Activated naive CD8-positive, alpha-beta T cell treated with anti-CD3 and anti-CD28 coated beads, Interleukin-2, amount 50 U/mL, for 24 hours (primary cell): ENCODE results near the gene SELENOT.

Experiments
- ATAC-seq: fragments of 150-1000 bp; cut with Tn5 transposase; one replicate; pipeline ENCODE4 v1.10.0; 2021
- DNase-seq: peaks from one replicate; pipeline ENCODE4 v3.0.0; 2021
- H3K27ac Mint-ChIP-seq: one replicate; pipeline ENCODE4 v1.8.0; 2021; ENCODE audit warnings: mild to moderate bottlenecking, mixed read lengths
- H3K27me3 Mint-ChIP-seq: one replicate; pipeline ENCODE4 v1.8.0; 2021; ENCODE audit warnings: mixed read lengths
- H3K36me3 Mint-ChIP-seq: one replicate; pipeline ENCODE4 v1.8.0; 2021; ENCODE audit warnings: low read depth, mixed read lengths
- H3K4me1 Mint-ChIP-seq: one replicate; pipeline ENCODE4 v1.8.0; 2021; ENCODE audit warnings: mixed read lengths
- H3K4me3 Mint-ChIP-seq: one replicate; pipeline ENCODE4 v1.8.0; 2021; ENCODE audit warnings: mild to moderate bottlenecking, moderate library complexity, mixed read lengths
- H3K9me3 Mint-ChIP-seq: one replicate; pipeline ENCODE4 v1.8.0; 2021; ENCODE audit warnings: mixed read lengths

The SELENOT gene, protein sequence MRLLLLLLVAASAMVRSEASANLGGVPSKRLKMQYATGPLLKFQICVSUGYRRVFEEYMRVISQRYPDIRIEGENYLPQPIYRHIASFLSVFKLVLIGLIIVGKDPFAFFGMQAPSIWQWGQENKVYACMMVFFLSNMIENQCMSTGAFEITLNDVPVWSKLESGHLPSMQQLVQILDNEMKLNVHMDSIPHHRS

DNA sequence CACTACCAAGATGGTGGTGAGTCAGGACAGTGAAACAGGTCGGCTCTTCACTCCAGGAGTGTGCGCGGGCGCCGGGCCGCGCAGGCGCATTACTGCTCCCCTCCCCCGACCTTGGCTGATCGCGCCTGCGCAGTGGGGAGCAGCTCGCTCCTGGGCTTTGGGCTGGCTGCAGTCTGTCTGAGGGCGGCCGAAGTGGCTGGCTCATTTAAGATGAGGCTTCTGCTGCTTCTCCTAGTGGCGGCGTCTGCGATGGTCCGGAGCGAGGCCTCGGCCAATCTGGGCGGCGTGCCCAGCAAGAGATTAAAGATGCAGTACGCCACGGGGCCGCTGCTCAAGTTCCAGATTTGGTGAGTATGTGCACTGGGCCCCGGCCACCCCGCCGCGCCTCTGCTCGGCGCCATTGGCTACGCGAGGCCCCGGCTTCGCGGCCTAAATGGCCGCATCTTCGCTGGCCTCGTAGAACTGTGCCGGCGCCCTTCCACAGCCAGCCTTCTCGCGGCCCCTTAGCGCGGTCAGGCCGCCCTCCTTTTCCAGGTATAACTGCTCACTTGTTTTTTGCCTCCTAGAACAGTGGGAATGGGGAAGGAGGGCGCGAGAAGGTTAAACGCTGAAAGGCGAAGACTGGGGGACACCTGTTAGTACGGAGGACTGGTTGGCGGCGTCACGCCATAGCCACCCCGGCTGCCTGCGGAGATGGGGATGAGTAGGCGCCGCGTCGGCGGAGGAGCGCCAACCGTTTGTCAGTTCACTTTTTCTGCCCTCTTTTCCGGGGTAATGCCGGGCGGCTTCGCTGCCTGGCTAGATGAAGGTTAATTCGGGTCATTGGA is at the start of gene SELENOT:
Gene SELENOT (plus strand): TSS at position 169 of the 827 bp plus-strand sequence. CDS start 42 bp downstream, at position 211.
- Mint-ChIP-seq H3K9me3 (no peaks in the 10 kb centered on the region), H3K4me1 (peaks cover 80% of the 10 kb centered on the region), H3K27me3 (peaks cover 2% of the 10 kb centered on the region), H3K4me3 (peak within 1 kb of the TSS; percentile 95), H3K27ac (peak within 1 kb of the TSS; percentile 96), H3K36me3 (peaks cover 39% of the 10 kb centered on the region)
- peak; percentile 95 for DNase-seq
- ATAC-seq = peak; percentile 91

DNA sequence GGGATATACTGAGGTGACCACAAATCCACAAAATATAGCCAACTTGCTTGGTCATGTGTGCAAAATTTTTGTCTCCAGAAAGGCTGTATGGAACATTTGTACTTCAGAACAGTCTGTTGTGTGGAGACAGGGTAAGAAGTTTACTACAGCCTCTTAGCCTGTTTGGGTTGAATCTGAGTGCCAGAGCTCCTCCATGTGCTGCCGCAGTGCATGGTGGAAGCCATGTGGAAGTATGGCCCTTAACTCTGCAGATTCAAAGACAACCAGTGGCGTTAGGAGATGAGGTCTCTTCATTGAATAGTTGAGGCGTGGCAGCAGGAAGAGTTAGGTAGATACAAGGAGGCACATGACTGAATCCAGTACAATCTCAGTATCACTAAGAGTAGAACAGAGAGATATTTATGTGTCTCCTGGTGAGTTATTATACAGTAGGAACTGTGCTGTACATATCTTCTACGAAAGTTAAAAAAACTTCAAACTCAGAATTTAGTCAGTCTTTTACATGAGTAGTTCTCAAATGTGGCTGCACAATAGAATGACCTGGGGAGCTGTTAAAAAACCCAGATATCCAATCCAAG is 47.2 kb upstream of the SELENOT start:
- ATAC-seq = no peak

DNA sequence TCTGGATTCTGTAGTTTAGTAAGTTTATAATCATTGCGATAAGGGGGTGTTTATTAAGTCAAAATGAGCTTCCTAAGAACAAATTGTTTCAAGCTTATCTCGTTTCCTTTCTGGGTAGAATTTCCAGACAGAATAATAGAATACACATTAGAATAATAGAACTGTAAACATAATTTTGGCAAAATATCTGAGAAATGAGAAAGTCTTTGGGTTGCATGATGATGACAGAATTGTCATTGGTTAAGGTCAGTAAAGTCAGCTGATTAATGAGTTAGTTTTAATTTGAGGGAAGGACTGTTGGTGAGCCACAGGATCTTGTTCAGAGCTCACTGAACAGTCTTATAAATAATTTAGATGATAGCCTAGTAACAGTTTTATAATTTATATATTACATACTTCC is 46.3 kb upstream of the SELENOT start:
- Mint-ChIP-seq H3K27me3 (no peaks in the 10 kb centered on the region), H3K4me3 (no peak overlapping the region), H3K27ac (no peak overlapping the region), H3K36me3 (peaks cover 58% of the 10 kb centered on the region), H3K9me3 (no peaks in the 10 kb centered on the region), H3K4me1 (peaks cover 37% of the 10 kb centered on the region)
- no peak for DNase-seq
- no peak for ATAC-seq

More for the DNA sequence above, 47.2 kb upstream of the SELENOT start:
- Mint-ChIP-seq H3K9me3 (no peaks in the 10 kb centered on the region), H3K27ac (peak overlapping the region; percentile 64), H3K36me3 (peaks cover 61% of the 10 kb centered on the region), H3K4me3 (no peak overlapping the region), H3K4me1 (peaks cover 42% of the 10 kb centered on the region), H3K27me3 (no peaks in the 10 kb centered on the region)
- DNase-seq = no peak

GRCh38 chr3:150557725-150558124 is 45.4 kb upstream of the SELENOT start:
- no peak for ATAC-seq
- H3K36me3 Mint-ChIP-seq = peaks cover 56% of the 10 kb centered on the region
- DNase-seq = no peak
- no peaks in the 10 kb centered on the region for H3K9me3 Mint-ChIP-seq
- H3K27me3 Mint-ChIP-seq = no peaks in the 10 kb centered on the region
- peaks cover 35% of the 10 kb centered on the region for H3K4me1 Mint-ChIP-seq
- no peak overlapping the region for H3K27ac Mint-ChIP-seq
- H3K4me3 Mint-ChIP-seq = no peak overlapping the region

DNA sequence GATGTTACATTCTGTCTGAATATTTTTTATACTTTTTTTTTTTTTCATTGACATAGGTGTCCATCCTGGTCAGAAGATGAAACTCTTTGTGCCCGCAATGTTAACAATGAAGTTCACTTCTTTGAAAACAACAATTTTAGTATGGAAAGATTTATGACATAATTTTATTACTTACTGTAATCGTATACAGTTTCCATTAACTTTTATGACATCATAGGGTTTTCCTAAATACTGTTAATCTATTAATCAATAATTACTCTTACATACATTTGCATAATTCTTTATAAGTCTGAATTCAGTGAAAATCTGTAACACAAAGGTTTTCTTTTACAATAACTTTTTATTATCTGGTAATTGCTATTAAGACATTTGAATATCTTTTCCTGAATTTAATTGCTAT is 38.9 kb upstream of the SELENOT start:
- no peak overlapping the region for H3K27ac Mint-ChIP-seq

GRCh38 chr3:150567328-150567727 is 35.8 kb upstream of the SELENOT start:
- Mint-ChIP-seq H3K9me3 (no peaks in the 10 kb centered on the region), H3K4me3 (no peak overlapping the region), H3K4me1 (no peaks in the 10 kb centered on the region), H3K27ac (no peak overlapping the region), H3K27me3 (no peaks in the 10 kb centered on the region), H3K36me3 (peaks cover 47% of the 10 kb centered on the region)
- ATAC-seq (no peak), DNase-seq (no peak)

More for the DNA sequence above, 38.9 kb upstream of the SELENOT start:
- H3K4me1 Mint-ChIP-seq = peaks cover 5% of the 10 kb centered on the region
- H3K27me3 Mint-ChIP-seq = no peaks in the 10 kb centered on the region
- ATAC-seq = no peak
- H3K4me3 Mint-ChIP-seq = no peak overlapping the region
- DNase-seq = no peak
- H3K9me3 Mint-ChIP-seq = no peaks in the 10 kb centered on the region
- peaks cover 44% of the 10 kb centered on the region for H3K36me3 Mint-ChIP-seq

DNA sequence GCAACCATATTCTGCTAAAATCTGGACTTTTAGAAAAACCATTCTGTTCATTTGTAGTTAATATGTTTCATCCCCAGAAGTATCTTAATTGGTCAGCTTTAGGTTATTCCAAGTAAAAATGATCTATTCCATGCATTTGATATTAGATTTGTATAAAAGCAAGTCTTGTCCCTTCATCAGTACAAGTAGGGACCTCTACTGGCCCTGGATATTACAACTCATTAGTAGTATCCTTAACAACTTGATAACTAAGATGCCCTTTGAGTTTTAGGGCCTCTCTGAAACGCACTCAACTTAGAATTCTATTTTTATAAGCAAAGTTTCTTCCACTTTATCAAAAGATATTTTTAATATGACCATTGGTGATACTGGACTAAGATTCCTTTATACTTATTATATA is 25.3 kb upstream of the SELENOT start:
- DNase-seq = no peak
- Mint-ChIP-seq H3K27ac (no peak overlapping the region), H3K4me3 (no peak overlapping the region)

DNA sequence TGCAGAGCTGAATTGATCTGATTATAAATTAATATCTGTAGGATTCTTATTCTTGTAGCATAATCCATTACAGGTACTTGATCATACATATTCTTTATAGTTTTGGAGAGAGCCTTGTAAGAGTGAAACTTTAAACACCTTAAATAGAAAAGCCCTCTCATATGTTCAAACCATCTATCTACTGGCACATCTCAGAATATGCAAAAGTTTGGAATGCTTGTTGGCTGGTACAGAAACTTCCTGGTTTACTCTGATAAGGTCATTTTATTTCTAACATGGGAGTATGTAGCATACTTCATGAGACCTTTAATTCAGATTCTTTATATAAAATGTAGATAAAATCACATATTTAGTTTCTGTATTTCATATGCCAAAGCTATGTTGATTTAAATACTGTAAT is 21.9 kb upstream of the SELENOT start:
- no peak overlapping the region for H3K4me3 Mint-ChIP-seq
- peaks cover 13% of the 10 kb centered on the region for H3K4me1 Mint-ChIP-seq
- H3K36me3 Mint-ChIP-seq = peaks cover 55% of the 10 kb centered on the region
- no peaks in the 10 kb centered on the region for H3K27me3 Mint-ChIP-seq
- ATAC-seq (no peak), DNase-seq (no peak)
- H3K27ac Mint-ChIP-seq = no peak overlapping the region
- H3K9me3 Mint-ChIP-seq = no peaks in the 10 kb centered on the region

More for the DNA sequence above, 25.3 kb upstream of the SELENOT start:
- peaks cover 16% of the 10 kb centered on the region for H3K4me1 Mint-ChIP-seq
- H3K9me3 Mint-ChIP-seq = no peaks in the 10 kb centered on the region
- H3K27me3 Mint-ChIP-seq = no peaks in the 10 kb centered on the region
- no peak for ATAC-seq
- peaks cover 59% of the 10 kb centered on the region for H3K36me3 Mint-ChIP-seq

DNA sequence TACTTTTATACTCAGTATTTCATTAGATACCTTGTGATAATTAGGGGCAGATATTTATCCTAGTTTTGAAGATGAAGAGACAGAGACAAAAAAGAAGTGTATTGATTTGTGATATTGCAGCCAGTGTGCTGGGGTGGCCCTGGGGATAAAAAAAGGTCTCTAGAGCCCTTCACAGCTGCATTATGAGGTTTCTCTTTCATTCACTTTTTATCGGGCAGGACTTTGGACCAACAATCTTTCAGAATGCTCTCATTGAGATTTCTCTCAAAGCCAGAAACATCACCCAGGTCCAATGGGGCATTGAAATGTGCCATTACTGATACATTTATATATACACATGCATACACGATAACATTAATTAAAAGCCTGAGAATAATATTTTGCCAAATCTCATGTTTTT is 20.5 kb upstream of the SELENOT start:
- Mint-ChIP-seq H3K36me3 (peaks cover 42% of the 10 kb centered on the region), H3K27ac (peak overlapping the region; percentile 71), H3K27me3 (no peaks in the 10 kb centered on the region), H3K4me1 (peaks cover 13% of the 10 kb centered on the region), H3K9me3 (no peaks in the 10 kb centered on the region), H3K4me3 (no peak overlapping the region)
- DNase-seq (no peak), ATAC-seq (no peak)

DNA sequence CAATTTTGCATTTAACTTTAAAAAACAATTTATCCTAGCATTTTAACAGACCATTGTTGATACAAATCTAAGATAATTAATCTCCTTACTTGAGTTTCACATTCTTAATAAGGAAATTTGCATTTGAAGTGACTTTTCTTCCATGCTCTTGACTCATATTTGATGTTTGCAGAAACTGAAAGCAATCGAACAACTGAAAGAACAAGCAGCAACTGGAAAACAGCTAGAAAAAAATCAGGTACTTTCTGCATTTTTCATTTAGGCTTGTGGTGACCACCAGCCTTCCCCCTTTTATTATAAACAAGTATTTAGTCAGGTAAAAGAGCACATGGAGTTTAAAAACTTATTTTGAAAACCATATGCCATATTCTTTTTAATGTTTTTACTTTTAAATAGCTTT is 20.1 kb upstream of the SELENOT start:
- H3K9me3 Mint-ChIP-seq = no peaks in the 10 kb centered on the region
- ATAC-seq (no peak), DNase-seq (no peak)
- no peaks in the 10 kb centered on the region for H3K27me3 Mint-ChIP-seq
- no peak overlapping the region for H3K4me3 Mint-ChIP-seq
- H3K36me3 Mint-ChIP-seq = peaks cover 38% of the 10 kb centered on the region
- peaks cover 13% of the 10 kb centered on the region for H3K4me1 Mint-ChIP-seq
- H3K27ac Mint-ChIP-seq = peak overlapping the region; percentile 71

- ATAC-seq (no peak), DNase-seq (no peak)
- Mint-ChIP-seq H3K36me3 (peaks cover 18% of the 10 kb centered on the region), H3K27ac (no peak overlapping the region), H3K4me3 (no peak overlapping the region), H3K4me1 (peaks cover 4% of the 10 kb centered on the region), H3K27me3 (no peaks in the 10 kb centered on the region), H3K9me3 (no peaks in the 10 kb centered on the region)
These were observed 14.9 kb upstream of the SELENOT start for GRCh38 chr3:150588027-150588830.

DNA sequence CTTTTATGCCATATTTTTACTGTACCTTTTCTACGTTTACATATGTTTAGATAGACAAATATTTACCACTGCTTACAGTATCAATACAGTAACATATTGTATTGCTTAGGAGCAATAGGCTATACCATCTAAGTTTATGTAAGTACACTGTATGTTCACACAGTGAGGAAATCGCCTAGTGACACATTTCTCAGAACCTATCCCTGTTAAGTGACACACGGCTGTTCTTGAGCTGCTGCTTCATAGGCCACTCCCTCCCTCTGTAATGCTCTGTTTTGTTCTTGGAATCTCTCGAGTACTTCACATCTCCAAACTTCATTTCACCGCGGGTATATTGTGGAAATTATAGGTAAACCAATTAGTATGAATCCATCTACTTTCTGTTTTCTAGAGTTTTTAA is 13.4 kb upstream of the SELENOT start:
- no peak overlapping the region for H3K4me3 Mint-ChIP-seq
- H3K27ac Mint-ChIP-seq = no peak overlapping the region
- peaks cover 9% of the 10 kb centered on the region for H3K36me3 Mint-ChIP-seq
- DNase-seq (no peak), ATAC-seq (no peak)
- peaks cover 5% of the 10 kb centered on the region for H3K4me1 Mint-ChIP-seq
- H3K27me3 Mint-ChIP-seq = no peaks in the 10 kb centered on the region
- H3K9me3 Mint-ChIP-seq = no peaks in the 10 kb centered on the region

DNA sequence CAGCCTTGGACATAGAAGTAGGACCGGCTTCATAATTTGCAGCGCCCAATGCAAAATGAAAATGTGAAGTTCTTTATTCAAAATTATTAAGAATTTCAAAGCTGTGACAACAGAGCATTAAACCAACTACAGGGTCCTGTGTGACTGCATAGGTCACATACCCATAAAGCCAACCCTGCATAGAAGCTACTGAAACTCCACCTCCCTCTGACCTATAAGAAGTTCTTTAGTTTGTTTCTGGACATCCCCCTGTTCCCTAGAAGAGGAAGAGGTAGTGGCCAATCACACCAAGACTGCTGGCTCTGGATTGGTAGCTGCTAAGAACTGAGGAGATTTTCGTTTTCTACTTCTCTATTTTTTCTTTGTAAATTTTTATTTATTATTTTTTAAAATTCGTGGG is 9.0 kb upstream of the SELENOT start:
- Mint-ChIP-seq H3K9me3 (no peaks in the 10 kb centered on the region), H3K27ac (no peak overlapping the region), H3K4me3 (no peak overlapping the region), H3K27me3 (no peaks in the 10 kb centered on the region), H3K36me3 (no peaks in the 10 kb centered on the region), H3K4me1 (peaks cover 12% of the 10 kb centered on the region)
- ATAC-seq (peak; percentile 63), DNase-seq (no peak)

GRCh38 chr3:150597646-150598045 is 5.5 kb upstream of the SELENOT start:
- peaks cover 37% of the 10 kb centered on the region for H3K4me1 Mint-ChIP-seq
- no peak overlapping the region for H3K27ac Mint-ChIP-seq
- no peak overlapping the region for H3K4me3 Mint-ChIP-seq
- no peak for ATAC-seq
- H3K9me3 Mint-ChIP-seq = no peaks in the 10 kb centered on the region
- no peak for DNase-seq
- peaks cover 4% of the 10 kb centered on the region for H3K36me3 Mint-ChIP-seq
- no peaks in the 10 kb centered on the region for H3K27me3 Mint-ChIP-seq
